Measurements from ENCODE around the gene ADAM22. TPM values are rescaled to one million over a fixed set of nuclear protein-coding genes. Genes with fewer than 3 reads are reported as not detected.
"Not testable (repeated sequence)": the region's sequence is repeated elsewhere in the genome, so short reads cannot be mapped to it uniquely, and the experiment has no call there.

Gene ADAM22
- total and polyA plus RNA-seq, 2 donors (not counting 1 experiment from before 2014, with no cell fraction given): 0.30 to 1.8 TPM

DNA sequence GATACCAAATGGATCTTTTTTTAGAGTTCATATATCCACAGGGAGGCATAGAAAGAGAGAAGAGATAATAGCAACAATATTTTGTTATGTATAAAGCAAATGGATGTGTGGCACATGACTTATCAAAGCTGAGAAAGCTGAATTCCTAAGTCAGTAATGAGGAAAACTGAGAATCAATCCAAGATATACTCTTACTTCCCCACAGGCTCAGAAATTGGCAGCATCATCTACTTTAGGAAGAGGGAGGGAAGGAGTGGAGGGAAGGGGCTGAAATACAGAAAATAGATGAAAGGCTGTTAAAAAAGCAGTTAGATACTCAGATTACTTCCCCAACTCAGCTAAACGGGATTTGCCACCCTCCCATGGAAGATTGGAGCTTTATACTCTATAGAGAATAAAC is 222.3 kb downstream of the ADAM22 start:
- ChIA-PET POLR2A (no interaction called here), CTCF (no interaction called here)
- Histone ChIP-seq H3K9me3 (ENCODE audit: control extremely low read depth in 1 of 3, control insufficient read depth in 2 of 3, insufficient read depth in 1 of 3, low read length in 2 of 3) (no peaks in the 10 kb centered on the region), H3K4me3 (ENCODE audit: control extremely low read depth in 1 of 5, extremely low read depth in 1 of 5, insufficient read depth in 1 of 5, low read depth in 2 of 5, low read length in 4 of 5) (no peak overlapping the region), H3K79me2 (ENCODE audit: control insufficient read depth, insufficient read depth, low read length) (no peaks in the 10 kb centered on the region), H3K27ac (ENCODE audit: low read length in 2 of 2) (no peak overlapping the region), H4K20me1 (ENCODE audit: control insufficient read depth, insufficient read depth, low read length, poor library complexity, severe bottlenecking) (no peaks in the 10 kb centered on the region), H3K4me1 (ENCODE audit: control insufficient read depth in 2 of 2, insufficient read depth in 2 of 2, low read length in 2 of 2) (no peaks in the 10 kb centered on the region), H2AFZ (ENCODE audit: insufficient read depth, low read depth, low read length, poor library complexity, severe bottlenecking) (no peak overlapping the region), H3K27me3 (replicated peaks in 1 of 4; ENCODE audit: control extremely low read depth in 1 of 4, control insufficient read depth in 3 of 4, insufficient read depth in 4 of 4, low read length in 3 of 4) (no peaks in the 10 kb centered on the region), H3K9ac (ENCODE audit: low read length) (no peak overlapping the region), H3K4me2 (replicated peaks; ENCODE audit: low read depth, low read length, poor library complexity, severe bottlenecking) (no peak overlapping the region), H3K36me3 (replicated peaks in 1 of 2; ENCODE audit: control extremely low read depth in 1 of 2, control insufficient read depth in 1 of 2, extremely low read depth in 1 of 2, insufficient read depth in 2 of 2, low read length in 1 of 2) (no peaks in the 10 kb centered on the region)
- peaks cover 3% of the 10 kb centered on the region for H3K9me3 Mint-ChIP-seq (ENCODE audit: insufficient read depth)
- WGBS (ENCODE audit: insufficient coverage): no CpG with 5 or more reads among the region's 1 CpG
- intact Hi-C loops (cut with micrococcal nuclease): no loop called here
- ATAC-seq (ENCODE audit: low read depth) (no peak), DNase-seq (no peak)
- no peak overlapping the region for H3K27ac Mint-ChIP-seq
- H3K27me3 Mint-ChIP-seq: peaks cover 6% of the 10 kb centered on the region
- no peaks in the 10 kb centered on the region for H3K4me1 Mint-ChIP-seq
- TF ChIP-seq, protein P1, sequence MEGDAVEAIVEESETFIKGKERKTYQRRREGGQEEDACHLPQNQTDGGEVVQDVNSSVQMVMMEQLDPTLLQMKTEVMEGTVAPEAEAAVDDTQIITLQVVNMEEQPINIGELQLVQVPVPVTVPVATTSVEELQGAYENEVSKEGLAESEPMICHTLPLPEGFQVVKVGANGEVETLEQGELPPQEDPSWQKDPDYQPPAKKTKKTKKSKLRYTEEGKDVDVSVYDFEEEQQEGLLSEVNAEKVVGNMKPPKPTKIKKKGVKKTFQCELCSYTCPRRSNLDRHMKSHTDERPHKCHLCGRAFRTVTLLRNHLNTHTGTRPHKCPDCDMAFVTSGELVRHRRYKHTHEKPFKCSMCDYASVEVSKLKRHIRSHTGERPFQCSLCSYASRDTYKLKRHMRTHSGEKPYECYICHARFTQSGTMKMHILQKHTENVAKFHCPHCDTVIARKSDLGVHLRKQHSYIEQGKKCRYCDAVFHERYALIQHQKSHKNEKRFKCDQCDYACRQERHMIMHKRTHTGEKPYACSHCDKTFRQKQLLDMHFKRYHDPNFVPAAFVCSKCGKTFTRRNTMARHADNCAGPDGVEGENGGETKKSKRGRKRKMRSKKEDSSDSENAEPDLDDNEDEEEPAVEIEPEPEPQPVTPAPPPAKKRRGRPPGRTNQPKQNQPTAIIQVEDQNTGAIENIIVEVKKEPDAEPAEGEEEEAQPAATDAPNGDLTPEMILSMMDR (IDR thresholded peaks at IDR 0.05): no peak
- TF ChIP-seq EZH2 (IDR thresholded peaks at IDR 0.05; ENCODE audit: borderline replicate concordance, insufficient read depth, low read depth, low read length, poor library complexity, severe bottlenecking): no peak
- no peak overlapping the region for H3K4me3 Mint-ChIP-seq

DNA sequence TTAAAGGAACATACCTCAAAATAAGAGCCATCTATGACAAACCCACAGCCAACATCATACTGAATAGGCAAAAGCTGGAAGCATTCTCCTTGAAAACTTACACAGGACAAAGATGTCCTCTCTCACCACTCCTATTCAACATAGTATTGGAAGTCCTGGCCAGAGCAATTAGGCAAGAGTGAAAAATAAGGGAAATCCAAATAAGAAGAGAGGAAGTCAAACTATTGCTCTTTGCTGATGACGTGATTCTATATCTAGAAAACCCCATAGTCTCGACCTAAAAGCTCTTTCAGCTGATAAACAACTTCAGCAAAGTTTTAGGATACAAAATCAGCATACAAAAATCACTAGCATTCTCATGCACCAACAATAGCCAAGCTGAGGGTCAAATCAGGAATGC is 225.7 kb downstream of the ADAM22 start:
- H3K4me1 Mint-ChIP-seq; H3K4me3 Mint-ChIP-seq; H3K27ac ChIP-seq (ENCODE audit: low read length in 2 of 2); H3K9ac ChIP-seq (ENCODE audit: low read length); CTCF ChIA-PET; H3K4me3 ChIP-seq (ENCODE audit: control extremely low read depth in 1 of 5, extremely low read depth in 1 of 5, insufficient read depth in 1 of 5, low read depth in 2 of 5, low read length in 4 of 5); H2AFZ ChIP-seq (ENCODE audit: insufficient read depth, low read depth, low read length, poor library complexity, severe bottlenecking); H3K36me3 ChIP-seq (replicated peaks in 1 of 2; ENCODE audit: control extremely low read depth in 1 of 2, control insufficient read depth in 1 of 2, extremely low read depth in 1 of 2, insufficient read depth in 2 of 2, low read length in 1 of 2); intact Hi-C loops (cut with micrococcal nuclease); H3K4me1 ChIP-seq (ENCODE audit: control insufficient read depth in 2 of 2, insufficient read depth in 2 of 2, low read length in 2 of 2); H3K27ac Mint-ChIP-seq; H3K27me3 Mint-ChIP-seq; H4K20me1 ChIP-seq (ENCODE audit: control insufficient read depth, insufficient read depth, low read length, poor library complexity, severe bottlenecking); ATAC-seq (ENCODE audit: low read depth); H3K9me3 ChIP-seq (ENCODE audit: control extremely low read depth in 1 of 3, control insufficient read depth in 2 of 3, insufficient read depth in 1 of 3, low read length in 2 of 3); H3K79me2 ChIP-seq (ENCODE audit: control insufficient read depth, insufficient read depth, low read length); H3K4me2 ChIP-seq (replicated peaks; ENCODE audit: low read depth, low read length, poor library complexity, severe bottlenecking); H3K9me3 Mint-ChIP-seq (ENCODE audit: insufficient read depth); H3K27me3 ChIP-seq (replicated peaks in 1 of 4; ENCODE audit: control extremely low read depth in 1 of 4, control insufficient read depth in 3 of 4, insufficient read depth in 4 of 4, low read length in 3 of 4); POLR2A ChIA-PET; DNase-seq: not testable (repeated sequence)
- WGBS (ENCODE audit: insufficient coverage): no CpG with 5 or more reads among the region's 2 CpGs
